Activated CD4-positive, alpha-beta T cell treated with anti-CD3 and anti-CD28 coated beads for 24 hours (primary cell): ENCODE data around the gene NMT1.

ENCODE experiments used
- DNase-seq, 2 donors: peaks; one replicate each; pipeline ENCODE4 v3.0.0-alpha.2; 2020; ENCODE audit warnings: low read depth in 2 of 2

NMT1 gene

DNA sequence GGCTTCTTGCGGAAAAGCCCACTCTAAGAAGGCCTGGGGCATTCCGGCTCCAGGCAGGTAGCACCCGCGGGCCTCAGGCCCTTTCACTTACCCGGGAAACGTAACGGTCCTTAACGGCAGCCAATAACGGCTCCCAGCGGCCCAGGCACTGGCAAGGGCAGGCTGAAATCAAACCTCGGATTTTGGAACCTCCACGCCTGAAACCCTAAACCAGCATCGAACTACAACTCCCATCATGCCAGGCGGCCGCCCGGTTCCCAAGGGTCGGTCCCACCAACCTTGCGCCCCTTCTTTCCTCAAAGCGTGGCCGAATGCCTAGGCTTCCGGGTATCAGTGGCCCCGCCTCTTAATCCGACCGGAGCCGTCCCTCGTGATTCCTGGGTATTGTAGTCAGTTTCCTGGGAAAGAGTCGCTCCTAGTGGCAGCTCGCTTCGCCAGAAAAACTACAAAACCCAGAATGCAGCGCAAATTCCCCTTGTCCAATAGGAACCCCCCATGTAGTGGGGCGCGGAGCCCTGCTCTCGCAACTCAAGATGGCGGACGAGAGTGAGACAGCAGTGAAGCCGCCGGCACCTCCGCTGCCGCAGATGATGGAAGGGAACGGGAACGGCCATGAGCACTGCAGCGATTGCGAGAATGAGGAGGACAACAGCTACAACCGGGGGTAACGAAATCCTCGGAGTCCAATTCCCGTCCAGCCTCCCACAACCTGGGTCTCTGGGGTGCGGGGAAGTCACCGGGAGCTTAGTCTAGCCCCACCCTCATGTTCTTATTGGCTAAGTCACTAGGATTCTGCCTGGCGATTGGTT is at the start of gene NMT1:
Gene NMT1, plus strand, starts transcription at position 521 of the 809 bp plus-strand sequence. Its CDS starts 13 bp downstream, at position 534.
- peak; percentile 92 to 93 for DNase-seq

GRCh38 chr17:45011767-45012166 is 49.4 kb upstream of the NMT1 start:
- DNase-seq: no peak

GRCh38 chr17:45013021-45013997 is 47.8 kb upstream of the NMT1 start:
- DNase-seq: no peak

- DNase-seq: no peak
Observed at GRCh38 chr17:45016237-45016636, 44.9 kb upstream of the NMT1 start.

GRCh38 chr17:45016823-45017222 is 44.3 kb upstream of the NMT1 start:
- no peak for DNase-seq

DNA sequence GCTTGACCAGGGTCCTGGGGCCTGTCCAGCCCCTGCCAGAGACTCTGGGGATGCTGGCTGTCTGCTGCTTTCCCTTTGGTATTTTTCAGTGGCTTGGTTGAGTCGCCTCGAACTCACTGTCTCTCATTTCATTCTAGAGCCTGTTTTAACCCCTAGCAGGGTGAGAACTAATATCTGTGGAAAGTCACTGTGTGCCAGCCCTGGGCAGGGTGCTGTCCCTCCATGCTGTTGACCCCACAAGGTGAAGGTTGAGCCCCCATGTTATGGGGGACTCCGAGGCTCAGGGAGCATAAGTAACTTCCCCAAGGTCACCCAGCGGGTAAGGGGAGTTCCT is 42.6 kb upstream of the NMT1 start:
- DNase-seq: no peak

DNA sequence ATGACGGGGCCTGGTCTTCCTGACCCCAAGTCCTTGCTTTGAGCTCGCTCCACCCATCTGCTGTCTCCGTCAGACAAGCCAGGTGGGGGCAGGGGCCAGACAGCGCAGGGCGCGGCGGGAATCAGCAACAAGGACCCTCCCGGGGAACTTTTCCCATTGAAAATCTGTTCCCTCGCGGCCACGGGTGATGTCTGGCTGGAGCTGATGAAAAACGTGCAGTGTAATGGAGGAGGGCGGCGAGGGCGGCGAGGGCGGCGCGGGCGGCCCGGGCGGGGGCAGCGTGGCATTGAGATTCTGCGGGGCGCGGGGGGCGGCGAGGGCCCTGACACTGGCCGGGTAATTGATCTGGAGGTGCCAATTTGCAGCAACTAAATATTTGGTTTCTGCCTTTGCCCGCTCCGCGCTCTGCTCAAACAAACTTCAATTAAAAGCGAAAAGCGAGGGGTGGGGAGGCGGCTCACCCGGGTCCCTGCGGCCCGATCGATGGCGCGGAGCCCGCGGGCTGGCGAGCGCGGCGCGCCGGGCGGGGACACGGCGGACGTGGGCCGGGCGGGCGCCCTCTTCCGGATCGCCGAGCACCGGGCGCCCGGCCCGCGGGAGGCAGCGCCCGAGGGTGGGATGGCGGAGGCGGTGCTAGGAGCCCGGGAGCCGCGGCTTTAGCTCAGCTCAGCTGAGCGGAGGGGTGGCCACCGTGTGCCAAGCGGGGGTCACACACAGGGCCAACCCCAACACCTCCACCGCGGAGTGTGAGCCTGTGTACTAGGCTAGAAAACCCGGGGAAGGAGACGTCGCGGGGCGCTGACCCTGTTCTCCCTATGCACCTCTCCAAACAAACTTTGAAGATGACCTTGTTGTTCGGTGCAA is 42.0 kb upstream of the NMT1 start:
- peak in 1 of 2 donors; percentile 33 for DNase-seq

DNA sequence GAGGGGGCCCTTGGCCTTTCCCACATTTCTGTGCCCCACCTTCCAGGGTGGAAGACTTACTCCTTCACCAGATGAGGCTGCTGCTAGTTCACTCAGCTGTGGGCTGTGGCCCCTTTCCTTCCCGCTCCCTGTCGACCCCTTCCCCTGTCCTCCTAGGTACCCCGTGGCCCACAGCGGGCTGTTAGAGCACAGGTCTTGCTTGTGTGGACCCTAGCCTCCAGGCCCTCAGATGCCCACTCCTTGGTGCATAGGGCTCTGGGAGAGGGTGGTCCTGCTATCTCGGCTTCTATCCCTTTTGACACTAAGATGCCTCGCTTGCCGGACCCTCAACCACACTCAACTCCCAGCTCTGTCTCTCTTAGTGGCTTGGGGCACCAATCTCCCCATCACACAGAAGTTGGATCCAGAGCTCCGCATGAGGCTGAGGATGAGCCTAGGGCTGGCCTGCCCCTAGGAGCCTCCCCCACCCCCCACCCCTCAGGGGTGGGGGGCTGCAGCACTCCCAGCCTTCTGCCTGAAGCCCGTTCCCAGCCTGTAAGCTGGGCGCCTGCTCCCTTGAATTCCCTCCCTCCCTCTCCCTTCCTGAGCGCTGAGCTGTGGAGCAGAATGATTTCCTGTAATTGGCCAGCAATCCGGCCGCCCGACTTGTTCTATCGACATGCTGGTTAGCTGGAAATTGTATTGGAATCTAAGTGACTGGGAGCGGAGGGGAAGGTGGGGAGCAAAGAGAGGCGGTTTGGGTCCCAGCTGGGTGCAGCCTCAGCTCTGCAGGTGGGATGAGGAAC is 40.6 kb upstream of the NMT1 start:
- no peak for DNase-seq

DNA sequence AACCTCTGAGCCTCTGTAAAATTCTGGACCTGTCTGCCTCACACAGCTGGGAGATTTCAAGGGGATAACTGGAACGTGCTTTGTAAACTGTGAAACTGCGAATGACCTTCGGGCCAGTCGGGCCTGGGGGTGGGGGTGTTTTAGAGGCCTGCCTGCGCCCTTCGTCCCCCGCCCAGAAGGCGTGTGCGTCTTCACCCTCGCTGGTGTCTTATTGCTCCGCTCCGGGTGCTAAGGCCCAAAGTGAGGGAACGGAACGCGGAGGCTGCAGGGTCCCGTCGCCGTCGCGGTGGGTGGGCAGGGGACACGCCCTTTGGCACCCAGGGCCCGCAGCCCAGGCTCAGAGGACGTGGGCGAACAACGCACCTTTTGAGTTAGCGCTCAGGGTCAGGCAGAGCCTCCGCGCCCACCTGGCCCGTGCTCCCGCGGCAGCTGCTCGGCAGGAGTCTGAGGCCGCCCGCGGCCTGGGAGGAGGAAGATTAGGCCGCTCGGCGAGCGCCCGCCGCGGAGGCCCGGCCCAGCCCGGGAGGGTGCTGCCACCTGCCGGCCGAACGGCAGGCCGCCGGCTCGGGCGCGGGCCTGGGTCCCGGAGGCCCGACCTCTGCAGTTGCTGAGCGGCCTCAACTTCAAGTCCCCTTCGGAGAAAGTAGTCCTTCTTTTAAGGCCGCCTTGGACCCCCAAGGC is 39.4 kb upstream of the NMT1 start:
- DNase-seq: peak; percentile 45 to 59

DNA sequence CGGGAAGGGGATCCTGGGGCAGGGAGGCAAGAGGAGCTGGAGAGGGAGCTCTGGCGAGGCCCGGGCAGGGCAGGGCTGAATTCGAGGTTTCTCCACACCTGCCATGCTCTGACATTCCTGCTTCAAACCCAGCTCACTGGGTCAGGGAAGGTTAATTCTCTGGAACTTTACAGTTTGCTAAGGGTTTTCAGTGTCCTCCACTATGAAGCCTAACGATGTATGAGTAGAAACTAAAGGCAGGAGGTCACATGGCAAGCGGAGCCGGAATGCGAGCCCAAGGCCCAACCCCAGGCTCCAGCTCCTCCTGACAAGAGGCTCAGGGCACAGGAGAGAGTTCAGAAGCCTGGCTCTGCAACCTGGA is 38.8 kb upstream of the NMT1 start:
- DNase-seq: no peak

GRCh38 chr17:45022655-45023339 is 38.3 kb upstream of the NMT1 start:
- DNase-seq: no peak

GRCh38 chr17:45029096-45029495 is 32.0 kb upstream of the NMT1 start:
- no peak for DNase-seq

- no peak for DNase-seq
Observed at GRCh38 chr17:45029758-45030423, 31.2 kb upstream of the NMT1 start.

- DNase-seq: no peak
Observed at GRCh38 chr17:45030733-45031132, 30.4 kb upstream of the NMT1 start.

DNA sequence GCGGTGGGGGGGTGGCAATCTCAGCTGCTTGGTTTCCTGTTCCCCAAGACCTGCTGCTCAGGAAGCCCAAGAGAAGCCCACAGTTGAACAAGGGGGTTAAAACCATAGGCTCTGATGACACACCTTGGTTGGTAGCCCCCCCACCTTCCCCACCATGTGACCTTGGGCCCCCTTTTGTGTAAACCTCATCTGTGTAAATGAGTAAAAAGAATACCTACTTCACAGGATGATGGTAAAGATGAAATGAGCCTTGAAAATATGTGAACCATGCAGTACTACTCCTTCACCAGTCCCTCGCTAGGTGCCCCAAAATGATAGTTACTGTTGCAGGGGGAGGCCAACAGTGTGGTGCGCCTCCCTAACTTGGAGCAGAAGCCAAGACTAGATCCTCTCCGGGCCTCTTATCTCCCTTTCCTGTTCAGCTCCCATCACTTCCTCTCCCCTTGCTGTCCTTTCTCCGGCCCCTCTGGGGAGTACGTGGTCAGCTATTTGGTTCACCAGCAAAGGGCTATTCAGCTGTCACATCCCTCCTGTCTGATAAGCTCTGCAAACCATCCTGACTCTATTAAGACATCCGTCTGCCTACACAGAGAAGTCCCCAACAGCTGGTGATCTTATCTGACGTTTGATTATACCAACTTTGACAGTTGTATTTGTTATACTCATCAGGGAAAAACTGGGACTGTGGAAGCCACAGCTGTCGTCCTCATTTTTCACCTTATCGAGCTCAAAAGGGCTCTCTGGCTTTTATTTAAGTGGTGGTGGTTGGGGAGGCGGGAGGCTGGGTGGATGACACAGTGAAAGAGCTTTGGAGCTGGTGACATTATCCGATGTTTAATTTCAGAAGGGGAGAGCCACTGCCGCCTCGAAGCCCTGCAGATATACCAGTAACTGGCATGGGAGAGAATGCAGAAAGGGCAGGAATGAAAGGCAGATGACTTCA is 29.6 kb upstream of the NMT1 start:
- DNase-seq: no peak

DNA sequence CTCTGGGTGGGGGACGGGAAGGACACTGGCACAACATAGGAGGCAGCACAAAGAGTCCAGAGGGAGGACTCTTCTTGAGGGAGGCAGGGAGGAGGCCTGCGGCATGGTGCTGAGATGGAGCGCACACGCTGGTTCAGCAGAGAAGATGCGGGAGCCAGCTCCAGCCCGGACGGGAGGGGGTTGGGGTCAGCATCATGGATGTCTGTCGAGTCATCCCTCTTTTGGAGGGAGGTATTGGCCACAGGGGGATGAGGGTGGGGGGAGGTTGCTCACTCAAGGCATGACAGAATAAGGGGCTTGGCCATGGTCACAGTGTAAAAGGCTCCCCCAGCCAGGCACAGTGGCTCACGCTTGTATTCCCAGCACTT is 29.0 kb upstream of the NMT1 start:
- no peak for DNase-seq

GRCh38 chr17:45034599-45034998 is 26.5 kb upstream of the NMT1 start:
- no peak for DNase-seq

- DNase-seq: no peak
Observed at GRCh38 chr17:45035848-45036247, 25.3 kb upstream of the NMT1 start.
